Kidney epithelial cell (primary cell): ENCODE data around the gene DLG1. TPM values are rescaled to one million over a fixed set of nuclear protein-coding genes. Genes with fewer than 3 reads are reported as not detected.
"Not testable (repeated sequence)": the region's sequence is repeated elsewhere in the genome, so short reads cannot be mapped to it uniquely, and the experiment has no call there.

Experiments used
- DNase-seq: peaks from one replicate; pipeline ENCODE4 v3.0.0-alpha.2; 2010; ENCODE audit warnings: low read depth
- H3K27me3 ChIP-seq: 2 replicates; pipeline ENCODE4 v1.6.0; 2011; ENCODE audit warnings: low read length; ENCODE audit not compliant: control insufficient read depth, insufficient read depth
- H3K36me3 ChIP-seq: 2 replicates; pipeline ENCODE4 v1.5.1; 2011; ENCODE audit warnings: low read length; ENCODE audit not compliant: control insufficient read depth, insufficient read depth
- H3K4me3 ChIP-seq: 2 replicates; pipeline ENCODE4 v1.5.1; 2011; ENCODE audit warnings: low read depth, mild to moderate bottlenecking, control low read depth, low read length
- total RNA-seq: library from RNA; depleted of rRNA; stranded (reverse); fragments of >200 nt; gene quantifications from 2 replicates; pipeline ENCODE4 v1.2.3, GENCODE V29; 2015
- TF ChIP-seq, protein P1 (sequence below): IDR thresholded peaks from 2 replicates; pipeline ENCODE4 v1.5.1; 2011; ENCODE audit warnings: mild to moderate bottlenecking, moderate library complexity, low read length, control low read depth, inconsistent platforms; ENCODE audit not compliant: insufficient read depth, poor library complexity, severe bottlenecking

DLG1 gene
- total RNA-seq, 1 donor from 2014 or later: 127 TPM

DNA sequence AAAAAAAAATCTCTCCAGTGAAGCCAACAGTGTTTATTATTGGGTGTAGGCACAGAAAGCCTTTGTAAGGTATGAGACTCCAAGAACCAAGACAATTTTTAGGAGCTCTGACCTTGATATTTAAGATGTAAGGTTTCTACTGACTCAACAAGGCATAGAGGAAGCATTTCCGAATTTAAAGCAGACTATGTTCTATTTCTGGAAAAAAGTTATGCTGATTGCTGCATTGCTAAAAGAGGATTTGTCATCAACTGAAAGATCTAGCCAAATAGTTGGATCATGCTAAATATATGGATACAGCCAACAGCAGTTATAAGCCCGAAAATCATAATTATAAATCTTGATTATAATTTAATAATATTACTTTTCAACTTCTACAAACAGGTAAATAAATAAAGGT is 215.5 kb downstream of the DLG1 start:
- H3K36me3 ChIP-seq: no peaks in the 10 kb centered on the region

DNA sequence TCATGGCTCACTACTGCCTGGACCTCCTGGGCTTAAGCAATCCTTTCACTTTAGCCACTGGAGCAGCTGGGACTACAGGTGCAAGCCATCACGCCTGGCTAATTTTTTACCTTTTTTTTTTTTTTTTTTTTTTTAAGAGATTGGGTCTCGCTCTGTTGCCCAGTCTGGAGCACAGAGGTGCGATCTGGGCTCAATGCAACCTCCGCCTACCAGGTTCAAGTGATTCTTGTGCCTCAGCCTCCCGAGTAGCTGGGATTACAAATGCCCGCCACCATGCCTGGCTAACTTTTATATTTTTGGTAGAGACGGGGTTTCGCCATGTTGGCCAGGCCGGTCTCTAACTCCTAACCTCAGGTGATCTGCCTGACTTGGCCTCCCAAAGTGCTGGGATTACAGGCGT is 218.1 kb downstream of the DLG1 start:
- Histone ChIP-seq H3K36me3 (no peaks in the 10 kb centered on the region), H3K4me3 (no peak overlapping the region), H3K27me3 (no peaks in the 10 kb centered on the region)
- DNase-seq: no peak
- TF ChIP-seq, protein P1, sequence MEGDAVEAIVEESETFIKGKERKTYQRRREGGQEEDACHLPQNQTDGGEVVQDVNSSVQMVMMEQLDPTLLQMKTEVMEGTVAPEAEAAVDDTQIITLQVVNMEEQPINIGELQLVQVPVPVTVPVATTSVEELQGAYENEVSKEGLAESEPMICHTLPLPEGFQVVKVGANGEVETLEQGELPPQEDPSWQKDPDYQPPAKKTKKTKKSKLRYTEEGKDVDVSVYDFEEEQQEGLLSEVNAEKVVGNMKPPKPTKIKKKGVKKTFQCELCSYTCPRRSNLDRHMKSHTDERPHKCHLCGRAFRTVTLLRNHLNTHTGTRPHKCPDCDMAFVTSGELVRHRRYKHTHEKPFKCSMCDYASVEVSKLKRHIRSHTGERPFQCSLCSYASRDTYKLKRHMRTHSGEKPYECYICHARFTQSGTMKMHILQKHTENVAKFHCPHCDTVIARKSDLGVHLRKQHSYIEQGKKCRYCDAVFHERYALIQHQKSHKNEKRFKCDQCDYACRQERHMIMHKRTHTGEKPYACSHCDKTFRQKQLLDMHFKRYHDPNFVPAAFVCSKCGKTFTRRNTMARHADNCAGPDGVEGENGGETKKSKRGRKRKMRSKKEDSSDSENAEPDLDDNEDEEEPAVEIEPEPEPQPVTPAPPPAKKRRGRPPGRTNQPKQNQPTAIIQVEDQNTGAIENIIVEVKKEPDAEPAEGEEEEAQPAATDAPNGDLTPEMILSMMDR: no peak

More for the DNA sequence above, 215.5 kb downstream of the DLG1 start:
- DNase-seq: no peak
- no peaks in the 10 kb centered on the region for H3K27me3 ChIP-seq
- TF ChIP-seq, protein P1: no peak
- H3K4me3 ChIP-seq: no peak overlapping the region

DNA sequence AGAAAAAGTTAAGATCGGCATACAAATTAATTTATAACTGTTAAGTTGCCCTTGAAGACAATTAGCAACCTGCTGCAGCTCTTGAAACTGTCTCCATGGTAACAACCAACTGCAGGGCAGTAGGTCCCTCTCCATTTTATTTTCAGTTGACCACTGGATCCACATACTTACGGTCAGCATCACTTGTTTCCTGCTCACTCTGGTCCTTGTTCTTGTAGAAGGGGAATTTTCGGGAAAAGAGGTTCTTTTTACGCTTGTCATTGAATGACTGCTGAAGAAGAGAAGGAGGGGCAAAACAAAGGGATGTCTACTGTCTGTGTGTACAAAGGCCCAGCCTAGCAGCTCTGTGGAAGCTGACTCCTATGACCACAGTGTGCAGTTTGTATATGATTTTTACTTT is 222.0 kb downstream of the DLG1 start:
- Histone ChIP-seq H3K4me3 (no peak overlapping the region), H3K27me3 (no peaks in the 10 kb centered on the region), H3K36me3 (no peaks in the 10 kb centered on the region)
- DNase-seq: no peak
- TF ChIP-seq, protein P1: no peak

DNA sequence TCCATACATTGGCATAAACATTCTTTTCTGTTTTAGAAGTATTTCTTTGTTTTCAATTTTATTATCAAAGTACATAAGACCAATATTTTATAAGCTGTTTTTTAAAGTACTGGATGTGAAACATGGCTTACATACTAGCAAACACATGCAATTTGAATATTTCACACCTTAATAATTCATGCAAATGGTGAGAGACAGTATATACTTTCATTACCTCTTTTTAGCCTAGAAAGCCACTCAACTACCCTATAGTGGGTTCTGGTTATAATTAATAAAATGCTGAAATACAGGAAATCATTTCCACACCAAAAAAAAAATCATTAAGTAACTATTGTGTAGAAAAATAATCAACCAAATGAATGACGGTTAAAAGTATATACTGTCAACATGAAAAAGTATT is 230.3 kb downstream of the DLG1 start:
- Histone ChIP-seq H3K36me3 (peaks cover 2% of the 10 kb centered on the region), H3K4me3 (no peak overlapping the region), H3K27me3 (no peaks in the 10 kb centered on the region)
- TF ChIP-seq, protein P1: no peak
- no peak for DNase-seq

DNA sequence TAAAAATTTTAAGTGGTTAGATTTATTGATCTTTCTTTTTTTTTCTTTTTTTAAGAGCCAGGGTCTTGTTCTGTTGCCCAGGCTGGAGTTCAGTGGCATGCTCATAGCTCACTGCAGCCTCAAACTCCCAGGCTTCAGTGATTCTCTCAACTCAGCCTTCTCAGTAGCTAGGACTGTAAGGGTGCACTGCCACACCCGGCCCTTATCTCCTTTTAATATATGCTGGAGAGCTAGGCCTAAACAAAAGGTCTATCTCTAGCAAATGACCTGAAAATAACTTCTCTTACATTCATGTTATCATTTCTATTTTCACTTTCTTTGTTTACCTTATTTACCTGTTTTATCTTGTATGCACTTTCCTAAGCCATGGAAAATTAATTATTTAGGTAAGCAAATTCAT is 233.6 kb downstream of the DLG1 start:
- no peak for DNase-seq
- Histone ChIP-seq H3K27me3 (no peaks in the 10 kb centered on the region), H3K4me3 (no peak overlapping the region), H3K36me3 (peaks cover 2% of the 10 kb centered on the region)
- TF ChIP-seq, protein P1: no peak

DNA sequence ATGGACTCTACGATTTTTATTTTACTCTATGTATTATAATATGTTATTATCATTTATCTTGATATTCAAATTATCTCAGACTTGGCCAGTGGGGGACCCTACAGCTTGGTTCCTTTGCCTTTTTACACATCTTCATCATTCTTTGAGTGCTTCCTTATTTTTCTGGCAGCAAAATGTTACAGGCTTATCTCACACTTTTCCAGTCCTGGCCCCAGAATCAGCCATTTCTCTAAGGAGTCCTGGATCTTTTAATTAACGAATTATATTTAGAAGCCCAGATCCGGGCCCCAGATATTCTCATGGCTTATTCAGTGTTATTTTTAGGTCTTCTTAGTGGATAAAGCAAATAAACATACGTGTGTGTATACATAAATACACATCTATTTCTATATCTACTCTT is 236.0 kb downstream of the DLG1 start:
- Histone ChIP-seq H3K4me3 (no peak overlapping the region), H3K36me3 (peaks cover 3% of the 10 kb centered on the region), H3K27me3 (no peaks in the 10 kb centered on the region)
- TF ChIP-seq, protein P1: no peak
- DNase-seq: no peak

DNA sequence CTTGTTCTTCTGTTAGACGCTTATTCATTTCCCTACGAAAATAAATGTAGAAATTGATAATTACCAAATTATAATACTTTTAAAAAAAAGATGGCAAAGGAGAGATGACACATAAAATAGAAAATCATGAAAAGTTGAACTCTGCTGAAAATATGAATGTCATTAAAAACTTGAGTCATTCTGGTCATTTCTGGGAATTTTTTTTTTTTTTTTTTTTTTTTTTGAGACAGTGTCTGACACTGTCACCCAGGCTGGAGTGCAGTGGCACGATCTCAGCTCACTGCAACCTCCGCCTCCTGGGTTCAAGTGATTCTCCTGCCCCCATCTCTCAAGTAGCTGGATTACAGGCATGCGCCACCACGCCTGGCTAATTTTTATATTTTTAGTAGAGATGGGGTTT is 246.8 kb downstream of the DLG1 start:
- not testable (repeated sequence) for DNase-seq, H3K36me3 ChIP-seq, H3K27me3 ChIP-seq, H3K4me3 ChIP-seq
